Upper lobe of left lung (tissue), 6 donors: ENCODE data around the gene ZMYND12. TPM values are rescaled to one million over a fixed set of nuclear protein-coding genes. Genes with fewer than 3 reads are reported as not detected.
A peak's percentile ranks its signal among the peaks of the same experiment; 100 is the strongest.

Experiments used
- ATAC-seq, 2 donors: fragments of 200-7000 bp; cut with Tn5 transposase; one replicate each; pipeline ENCODE4 v1.9.1; 2022; ENCODE audit warnings: mild to moderate bottlenecking in 2 of 2, moderate library complexity in 2 of 2; ENCODE audit not compliant: low FRiP score in 2 of 2
- DNase-seq, 2 donors: peaks; one replicate each; pipeline ENCODE4 v3.0.0-alpha.2; 2019 to 2020
- H3K27ac ChIP-seq, 4 donors: fragments of 200-600 bp; sonication (generic); one replicate each; pipeline ENCODE4 v1.5.1; 2016 to 2019
- H3K27me3 ChIP-seq, 4 donors: fragments of 200-600 bp; sonication (generic); one replicate each; pipeline ENCODE4 v1.5.1; 2017 to 2019
- H3K36me3 ChIP-seq, 4 donors: fragments of 200-600 bp; sonication (generic); one replicate each; pipeline ENCODE4 v1.5.1; 2016 to 2019
- H3K4me1 ChIP-seq, 4 donors: fragments of 200-600 bp; sonication (generic); one replicate each; pipeline ENCODE4 v1.5.1; 2018 to 2019
- H3K4me3 ChIP-seq, 4 donors: fragments of 200-600 bp; sonication (generic); one replicate each; pipeline ENCODE4 v1.5.1; 2017 to 2019; ENCODE audit warnings: mild to moderate bottlenecking in 2 of 4, moderate library complexity in 1 of 4
- H3K9me3 ChIP-seq, 4 donors: fragments of 200-600 bp; sonication (generic); one replicate each; pipeline ENCODE4 v1.5.1; 2018 to 2019
- CTCF ChIP-seq, 6 experiments: fragments of 450-650 bp in 4 of 6; fragments of 200-600 bp in 2 of 6; sonication (generic) in 2 of 6; IDR thresholded peaks; one replicate each; pipeline ENCODE4 v1.5.1; 2016 to 2019; ENCODE audit warnings: antibody characterized with exemption in 6 of 6
- EP300 ChIP-seq, 4 donors: sonication (generic); formaldehyde crosslinking; IDR thresholded peaks; one replicate each; pipeline ENCODE4 v1.5.1; 2017; ENCODE audit warnings: antibody characterized with exemption in 4 of 4, control low read depth in 2 of 4
- POLR2A ChIP-seq, 4 donors: fragments of 450-650 bp; IDR thresholded peaks; one replicate each; pipeline ENCODE4 v1.5.1; 2016 to 2017; ENCODE audit warnings: antibody characterized with exemption in 4 of 4, mild to moderate bottlenecking in 2 of 4
- POLR2AphosphoS5 ChIP-seq, 2 donors: sonication (generic); formaldehyde crosslinking; IDR thresholded peaks; one replicate each; pipeline ENCODE4 v1.5.1; 2017; ENCODE audit warnings: antibody characterized with exemption in 2 of 2
- WGBS, 2 donors: methylation state at CpG; one replicate each; pipeline ENCODE4 v1.1.5; 2017 to 2018; 5-methylcytosine and 5-hydroxymethylcytosine counted together
- total RNA-seq, 6 donors: library from RNA; depleted of rRNA in 4 of 6; stranded (reverse); fragments of >200 nt in 4 of 6; gene quantifications; one replicate each; pipeline versions ENCODE4 v1.1.0 to v1.2.1, GENCODE V29; 2016 to 2021
- donor health status: DM: no; HTN: no; CAD: no; lungs with moderate emphysema.
- donor health status: DM: no; HTN: yes; CAD: no; lungs with severe emphysema.

Gene ZMYND12
- total RNA-seq, 6 donors from 2014 or later: 1.5 to 9.4 (median 4.1) TPM; not detected in 1

DNA sequence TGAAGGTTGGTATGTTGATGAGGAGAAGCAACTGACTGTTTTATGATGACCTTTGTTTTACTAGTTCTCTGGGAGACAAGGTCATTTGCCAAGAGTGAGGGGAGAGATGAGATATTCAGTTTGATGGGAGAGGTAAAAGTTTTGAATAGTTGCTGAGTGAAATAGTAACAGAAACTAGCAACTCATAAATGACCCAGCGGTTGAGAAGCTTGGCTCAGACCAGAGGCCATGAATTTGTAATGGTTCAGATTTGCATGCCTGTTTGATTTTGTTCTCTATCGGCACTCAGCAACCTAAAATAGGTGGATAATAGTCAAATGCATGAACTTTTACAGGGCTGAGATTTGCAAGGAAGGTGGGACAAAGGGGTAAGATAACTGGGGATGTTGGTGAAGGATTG, 13.9 kb upstream of the ZMYND12 start:
- no peak overlapping the region for H3K4me3 ChIP-seq
- peaks cover 0 to 4% (median 0%) of the 10 kb centered on the region in 4 donors for H3K36me3 ChIP-seq
- H3K4me1 ChIP-seq: no peaks in the 10 kb centered on the region
- H3K27ac ChIP-seq: no peak overlapping the region
- DNase-seq: no peak
- ATAC-seq: no peak
- WGBS, 2 donors: 86 to 93% methylated on average over 2 of the region's 2 CpGs
- no peaks in the 10 kb centered on the region for H3K9me3 ChIP-seq
- TF ChIP-seq POLR2AphosphoS5 (IDR thresholded peaks at IDR 0.05) (no peak), CTCF (IDR thresholded peaks at IDR 0.05) (no peak)
- H3K27me3 ChIP-seq: no peaks in the 10 kb centered on the region

- Histone ChIP-seq H3K4me1 (peaks cover 6 to 24% (median 15%) of the 10 kb centered on the region in 4 donors), H3K27me3 (no peaks in the 10 kb centered on the region), H3K36me3 (no peaks in the 10 kb centered on the region), H3K4me3 (no peak overlapping the region), H3K27ac (no peak overlapping the region), H3K9me3 (no peaks in the 10 kb centered on the region)
- TF ChIP-seq POLR2AphosphoS5 (IDR thresholded peaks at IDR 0.05) (no peak), EP300 (IDR thresholded peaks at IDR 0.05) (no peak), POLR2A (IDR thresholded peaks at IDR 0.05) (no peak), CTCF (IDR thresholded peaks at IDR 0.05) (no peak)
- DNase-seq: no peak
- WGBS, 2 donors: 69 to 88% methylated on average over 2 of the region's 2 CpGs
- no peak for ATAC-seq
These were observed 10.2 kb upstream of the ZMYND12 start for GRCh38 chr1:42466030-42466429.

- no peak for DNase-seq
- ATAC-seq: no peak
These were observed 8.1 kb upstream of the ZMYND12 start for GRCh38 chr1:42463921-42464320.

DNA sequence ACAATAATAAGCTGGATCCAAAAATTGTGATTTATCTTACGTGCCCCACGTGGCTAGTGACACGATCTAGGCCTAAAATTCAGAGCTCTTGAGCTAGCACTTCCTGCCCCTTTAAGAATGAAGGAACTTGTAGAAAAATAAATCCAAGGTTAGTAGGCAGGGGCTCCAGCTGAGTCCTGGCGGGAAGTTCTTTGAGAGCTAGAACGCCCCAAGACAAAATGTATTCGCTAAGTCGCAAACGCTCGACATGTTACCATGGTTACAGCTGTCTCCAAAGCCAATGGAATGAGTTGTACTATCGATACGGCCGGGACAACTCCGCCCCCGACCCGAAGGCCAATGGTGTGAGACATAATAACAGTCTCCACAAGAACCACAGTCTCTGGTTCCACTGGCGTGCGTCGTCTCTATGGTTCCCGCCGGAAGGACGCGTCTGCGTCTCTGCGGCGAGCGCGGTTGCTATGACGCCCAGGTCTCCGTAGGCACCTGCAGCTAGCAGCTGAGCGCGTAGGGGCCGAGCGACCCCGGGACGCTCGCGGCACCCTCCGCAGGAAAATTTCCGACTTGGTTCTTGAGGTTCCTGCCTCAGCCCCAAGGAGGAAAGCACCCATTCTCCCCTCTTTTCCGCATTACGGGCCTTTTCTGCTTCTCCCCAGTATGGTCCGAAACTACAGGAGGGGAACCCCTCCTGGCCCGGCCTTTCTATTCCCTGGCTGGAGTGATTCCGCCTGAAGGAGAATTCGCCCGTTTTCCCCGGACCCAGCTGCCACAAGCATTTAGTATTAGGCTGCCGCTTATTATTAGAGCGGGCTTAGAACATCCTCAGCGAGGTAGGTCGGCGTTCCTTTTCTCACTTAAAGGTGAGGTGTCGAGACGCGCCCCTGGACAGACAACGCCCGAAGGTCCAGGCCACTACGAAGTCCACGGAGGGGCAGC, 7.3 kb upstream of the ZMYND12 start, which contains the start of gene CCDC30:
Gene CCDC30 (plus strand): TSS at position 459 of the 936 bp plus-strand sequence. CDS start 17,266 bp downstream, outside the sequence.
- peak within 1 kb of the TSS; percentile 22 to 81 (median 32) for H3K27ac ChIP-seq
- H3K36me3 ChIP-seq: peaks cover 3 to 20% (median 4%) of the 10 kb centered on the region in 4 donors
- no peaks in the 10 kb centered on the region for H3K27me3 ChIP-seq
- ATAC-seq (peak; percentile 100), DNase-seq (peak; percentile 93 to 98)
- H3K9me3 ChIP-seq: no peaks in the 10 kb centered on the region
- TF ChIP-seq EP300 (IDR thresholded peaks at IDR 0.05) (no peak), POLR2AphosphoS5 (IDR thresholded peaks at IDR 0.05) (peak; percentile 20 to 39), POLR2A (IDR thresholded peaks at IDR 0.05) (peak in 1 of 4 donors; percentile 53), CTCF (IDR thresholded peaks at IDR 0.05) (peak in 1 of 6 experiments; percentile 10)
- 1 to 2% methylated on average over 44 to 54 of the region's 59 CpGs for WGBS, 2 donors
- peaks cover 6 to 33% (median 18%) of the 10 kb centered on the region in 4 donors for H3K4me1 ChIP-seq
- peak within 1 kb of the TSS; percentile 64 to 83 (median 74) for H3K4me3 ChIP-seq

More at GRCh38 chr1:42463921-42464320, 8.1 kb upstream of the ZMYND12 start:
- Histone ChIP-seq H3K4me1 (peaks cover 6 to 24% (median 15%) of the 10 kb centered on the region in 4 donors), H3K27me3 (no peaks in the 10 kb centered on the region), H3K9me3 (no peaks in the 10 kb centered on the region), H3K36me3 (peaks cover 3 to 16% (median 4%) of the 10 kb centered on the region in 4 donors), H3K4me3 (peak overlapping the region in 3 of 4 donors; percentile 64 to 83 (median 70)), H3K27ac (peak overlapping the region in 2 of 4 donors; percentile 13 to 22)
- 71 to 74% methylated on average over 3 of the region's 3 CpGs for WGBS, 2 donors
- TF ChIP-seq POLR2A (IDR thresholded peaks at IDR 0.05) (no peak), CTCF (IDR thresholded peaks at IDR 0.05) (no peak), POLR2AphosphoS5 (IDR thresholded peaks at IDR 0.05) (no peak), EP300 (IDR thresholded peaks at IDR 0.05) (no peak)
